ENCODE results near the gene INTS11.

The INTS11 gene

GRCh38 chr1:1299686-1300351 lies 24.6 kb downstream of the INTS11 start:
- DNase-seq (ENCODE audit: low read depth): no peak

DNA sequence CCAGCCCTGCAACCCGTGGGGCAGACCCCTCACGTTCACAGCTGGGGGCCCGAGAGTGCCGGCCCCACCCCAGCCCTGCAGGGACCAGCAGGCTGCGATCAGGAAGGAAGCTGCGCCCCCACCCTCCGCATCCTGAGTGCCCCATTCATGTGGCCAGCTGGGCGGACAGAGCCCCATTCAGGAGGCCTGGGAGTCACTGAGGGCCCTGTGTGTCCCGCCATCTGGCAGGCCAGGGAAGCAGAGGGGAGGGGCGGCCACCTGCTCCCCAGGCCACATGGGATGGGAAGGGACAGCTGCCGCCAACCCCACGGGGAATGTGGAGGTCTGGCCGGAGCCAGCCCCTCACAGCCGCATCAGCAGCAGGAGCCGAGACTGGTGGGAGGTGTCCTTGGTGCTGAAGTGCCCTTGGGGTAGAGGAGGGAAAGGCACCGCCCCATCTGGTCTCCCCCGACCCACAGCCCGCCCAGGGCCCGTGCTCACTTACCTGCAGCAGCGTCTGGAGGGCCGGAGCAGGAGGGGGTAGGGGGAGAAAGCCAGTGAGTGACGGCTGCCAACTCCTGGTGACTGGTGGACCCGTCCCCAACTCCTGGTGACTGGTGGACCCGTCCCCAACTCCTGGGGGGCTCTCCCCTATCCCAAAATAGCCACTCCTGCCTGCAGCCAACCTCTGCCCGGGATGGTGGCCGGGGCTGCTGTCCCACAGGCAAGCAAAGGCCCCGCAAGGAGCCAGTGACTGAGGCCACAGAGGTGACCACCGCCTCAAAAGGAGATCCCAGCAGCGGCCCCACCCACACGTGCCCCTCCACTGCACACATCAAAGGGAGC lies 25.4 kb downstream of the INTS11 start:
- no peak for DNase-seq (ENCODE audit: low read depth)

DNA sequence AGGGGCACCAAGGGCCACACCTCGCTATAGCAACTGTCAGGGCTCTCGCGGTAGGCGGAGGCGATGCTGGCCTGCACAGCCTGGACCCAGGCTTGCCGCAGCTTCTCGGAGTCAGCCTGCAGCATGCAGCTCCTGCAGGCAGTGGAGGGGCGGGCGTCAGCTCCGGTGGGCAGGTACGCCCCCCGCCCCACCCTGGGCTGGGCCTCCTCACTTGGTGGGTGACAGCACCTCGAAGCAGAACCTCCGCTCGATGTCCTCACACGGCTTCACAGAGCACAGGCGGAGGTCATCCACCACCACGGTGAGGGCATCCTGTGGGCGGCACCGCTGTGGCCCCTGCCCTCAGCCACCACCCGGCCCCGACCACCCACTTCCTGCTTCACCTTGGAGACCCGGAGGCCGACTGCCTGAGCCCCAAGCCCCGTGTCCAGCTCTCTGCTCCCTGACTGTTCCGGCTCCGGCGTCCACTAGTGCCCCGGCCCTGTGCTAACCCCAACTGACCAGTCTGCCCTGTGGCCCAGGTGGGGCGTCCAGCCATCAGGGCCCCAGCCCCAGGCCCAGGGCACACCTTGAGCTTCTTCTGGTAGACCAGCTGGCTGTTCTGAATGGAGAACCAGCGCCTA lies 26.5 kb downstream of the INTS11 start:
- no peak for DNase-seq (ENCODE audit: low read depth)

DNA sequence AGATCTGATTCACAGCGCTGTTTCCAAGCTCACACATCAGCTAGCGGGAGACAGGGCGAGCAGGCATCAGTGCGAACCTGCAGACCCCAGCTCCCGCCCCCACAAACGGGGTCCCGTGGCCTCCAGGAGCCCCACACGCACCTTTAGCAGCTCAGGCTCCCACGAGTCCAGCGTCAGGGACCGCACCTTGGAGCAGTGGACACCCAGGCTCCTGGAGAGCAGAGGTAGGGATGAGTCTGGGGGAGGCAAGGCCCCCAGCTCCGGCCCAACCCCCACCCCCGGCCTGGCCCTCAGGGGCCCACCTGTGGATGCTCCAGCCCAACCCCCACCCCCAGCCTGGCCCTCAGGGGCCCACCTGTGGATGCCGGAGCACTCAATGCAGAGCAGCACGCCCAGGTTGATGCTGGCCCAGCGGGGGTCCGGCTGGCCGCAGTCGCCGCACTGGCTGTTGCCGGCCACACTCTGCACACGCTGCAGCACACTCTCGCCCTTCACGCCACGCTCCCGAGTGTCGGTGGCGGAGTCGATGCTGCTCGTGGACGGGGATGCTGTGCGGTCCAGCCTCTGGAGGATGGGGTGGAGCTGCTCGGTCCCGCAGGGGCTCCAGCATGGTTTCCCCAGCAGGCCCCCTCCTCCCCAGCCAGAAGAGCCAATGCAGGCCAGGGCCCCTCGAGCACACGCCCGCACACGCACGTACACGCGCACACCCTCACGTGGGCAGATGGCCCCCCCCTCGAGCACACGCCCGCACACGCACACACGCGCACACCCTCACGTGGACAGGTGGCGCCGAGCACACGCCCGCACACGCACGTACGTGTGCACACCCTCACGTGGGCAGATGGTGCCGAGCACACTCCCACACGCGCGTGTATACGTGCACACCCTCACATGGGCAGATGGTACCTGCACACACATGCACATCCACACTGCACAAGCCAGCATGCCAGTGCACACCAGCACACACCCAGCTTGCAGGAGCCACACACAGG lies 28.1 kb downstream of the INTS11 start:
- no peak for DNase-seq (ENCODE audit: low read depth)

GRCh38 chr1:1295154-1295923 lies 29.1 kb downstream of the INTS11 start:
- DNase-seq (ENCODE audit: low read depth): no peak

DNA sequence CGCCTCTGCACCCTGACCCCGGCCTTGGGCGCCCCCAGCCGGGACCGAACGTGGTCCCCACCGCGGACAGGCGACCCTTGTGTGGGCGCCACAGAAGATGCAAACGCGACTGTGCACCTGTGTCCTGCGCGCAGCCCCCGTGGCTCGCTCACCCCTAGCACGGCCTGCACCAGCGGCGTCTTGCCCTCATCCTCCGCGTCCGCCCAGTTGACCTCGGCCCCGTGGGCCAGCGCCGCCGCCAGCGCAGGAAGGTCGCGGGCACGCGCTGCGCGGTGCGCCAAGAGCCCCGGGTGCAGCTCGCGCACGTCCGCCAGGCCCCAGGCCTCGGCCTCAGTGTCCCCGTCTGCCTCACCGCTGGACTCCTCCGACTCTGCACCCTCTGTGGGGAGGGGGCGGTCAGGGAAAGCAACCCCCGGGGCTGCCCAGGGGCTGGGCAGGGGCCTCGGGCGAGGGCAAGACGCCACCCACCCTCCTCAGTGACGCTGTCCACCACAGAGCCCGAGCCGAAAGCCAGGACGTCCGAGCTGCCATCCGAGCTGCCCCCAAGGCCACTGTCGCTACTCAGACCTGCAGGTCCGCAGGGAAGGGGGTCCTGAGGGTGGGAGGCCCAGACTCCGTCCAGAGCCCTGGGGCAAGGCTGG lies 30.1 kb downstream of the INTS11 start:
- no peak for DNase-seq (ENCODE audit: low read depth)

- no peak for DNase-seq (ENCODE audit: low read depth)
These were observed 30.9 kb downstream of the INTS11 start for GRCh38 chr1:1293263-1294249.

DNA sequence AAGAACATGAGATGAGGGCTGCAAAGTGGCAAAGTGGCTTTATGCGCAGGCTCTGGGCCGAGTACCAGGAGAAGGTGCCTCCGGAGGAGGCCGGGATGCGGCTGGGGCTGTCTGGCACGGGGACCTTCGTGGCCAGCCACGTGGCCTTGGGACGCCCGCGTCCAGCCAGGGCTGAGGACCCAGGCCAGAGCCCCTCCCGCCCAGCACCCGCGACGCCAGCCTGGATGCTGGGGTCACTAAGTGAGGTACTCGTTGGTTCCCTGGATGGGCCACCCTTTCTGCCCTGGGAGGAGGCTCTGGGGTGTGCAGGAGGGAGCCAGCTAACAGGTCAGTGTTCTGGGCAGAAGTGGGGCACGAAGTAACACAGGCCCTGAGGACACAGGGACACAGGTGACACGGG lies 31.6 kb downstream of the INTS11 start:
- no peak for DNase-seq (ENCODE audit: low read depth)

DNA sequence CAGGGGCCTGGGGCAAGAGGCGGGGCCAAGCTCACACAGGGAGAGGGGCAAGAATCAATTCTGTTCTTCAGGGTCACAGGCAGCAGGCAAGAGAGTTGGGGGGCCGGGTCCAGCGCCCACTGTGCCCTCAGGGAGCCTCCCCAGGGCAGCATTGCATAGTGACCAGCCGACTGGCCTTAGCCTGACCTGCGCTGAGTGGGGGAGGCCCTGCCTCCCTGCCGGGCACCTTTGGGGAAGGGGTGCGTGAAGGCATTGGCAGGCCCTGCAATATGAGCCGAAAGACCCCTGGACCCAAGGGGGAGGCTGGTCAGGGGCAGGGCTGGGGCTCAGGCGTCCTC lies 32.0 kb downstream of the INTS11 start:
- no peak for DNase-seq (ENCODE audit: low read depth)

DNA sequence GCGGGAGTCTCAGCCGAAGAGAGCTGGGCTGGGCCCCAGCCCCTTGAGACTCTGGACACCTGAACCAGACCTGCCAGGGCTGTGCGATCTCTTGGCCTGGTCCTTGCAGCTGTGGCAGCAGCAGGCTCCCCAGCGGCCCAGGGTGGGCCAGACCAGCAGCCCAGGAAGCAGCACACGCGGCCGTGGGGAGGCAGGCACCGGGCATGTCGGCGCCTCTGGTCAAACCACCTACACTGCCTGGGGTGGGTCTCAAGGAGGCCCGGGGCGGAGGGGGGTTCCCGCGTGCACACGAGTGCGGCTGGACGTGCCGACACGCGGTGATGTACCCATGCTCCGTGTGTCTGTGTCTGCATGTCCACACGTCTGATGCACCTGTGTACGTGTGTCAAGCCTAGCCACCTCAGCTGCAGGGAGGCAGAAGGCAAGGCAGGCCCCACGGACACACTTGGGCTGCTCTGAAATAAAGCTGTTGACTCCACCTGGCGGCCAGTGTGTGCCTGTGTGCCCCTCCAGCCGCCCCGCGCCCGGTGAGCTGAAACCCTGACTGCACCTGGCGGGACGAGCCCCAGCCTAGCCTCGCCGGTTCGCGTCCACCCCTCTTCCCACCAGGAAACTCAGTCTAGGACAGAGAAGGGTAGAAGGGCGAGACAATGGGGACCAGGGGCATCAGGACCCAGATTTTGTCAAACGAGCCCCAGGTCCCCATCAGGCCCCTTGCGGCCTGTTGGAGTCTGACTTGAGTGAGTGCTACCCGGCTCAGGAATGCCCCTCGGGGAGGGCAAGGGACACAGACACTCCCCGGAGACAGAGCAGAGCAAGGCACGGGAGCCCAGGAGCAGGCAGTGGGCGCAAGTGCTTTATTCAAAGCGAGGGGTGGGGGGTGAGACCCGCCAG lies 32.7 kb downstream of the INTS11 start:
- no peak for DNase-seq (ENCODE audit: low read depth)

DNA sequence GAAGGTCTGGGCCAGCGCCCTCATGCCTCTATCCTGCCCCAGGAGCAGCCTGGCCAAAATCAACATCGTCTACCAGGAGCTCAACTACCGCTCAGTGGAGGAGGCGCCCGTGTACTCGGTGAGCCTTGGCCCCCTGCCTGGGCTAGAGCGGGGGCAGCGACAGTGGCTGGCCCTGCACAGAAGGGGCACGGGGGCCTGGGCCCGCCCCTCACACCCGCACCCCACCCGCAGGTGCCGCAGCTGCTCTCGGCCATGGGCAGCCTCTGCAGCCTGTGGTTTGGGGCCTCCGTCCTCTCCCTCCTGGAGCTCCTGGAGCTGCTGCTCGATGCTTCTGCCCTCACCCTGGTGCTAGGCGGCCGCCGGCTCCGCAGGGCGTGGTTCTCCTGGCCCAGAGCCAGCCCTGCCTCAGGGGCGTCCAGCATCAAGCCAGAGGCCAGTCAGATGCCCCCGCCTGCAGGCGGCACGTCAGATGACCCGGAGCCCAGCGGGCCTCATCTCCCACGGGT lies 33.4 kb downstream of the INTS11 start:
- DNase-seq (ENCODE audit: low read depth): no peak

DNA sequence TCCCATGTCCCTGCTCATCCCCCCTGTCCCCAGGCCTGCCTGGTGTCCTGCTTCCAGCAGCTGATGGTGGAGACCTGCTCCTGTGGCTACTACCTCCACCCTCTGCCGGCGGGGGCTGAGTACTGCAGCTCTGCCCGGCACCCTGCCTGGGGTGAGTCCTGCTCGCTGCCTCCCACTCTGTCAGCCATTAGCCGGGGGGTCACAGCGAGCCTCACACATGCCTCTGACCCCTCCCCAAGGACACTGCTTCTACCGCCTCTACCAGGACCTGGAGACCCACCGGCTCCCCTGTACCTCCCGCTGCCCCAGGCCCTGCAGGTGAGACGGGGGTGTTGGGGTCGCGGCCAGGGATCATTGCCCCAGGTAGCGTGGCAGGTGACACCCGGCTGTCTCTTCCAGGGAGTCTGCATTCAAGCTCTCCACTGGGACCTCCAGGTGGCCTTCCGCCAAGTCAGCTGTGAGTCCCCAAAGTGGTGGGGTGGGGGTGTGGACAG lies 34.2 kb downstream of the INTS11 start:
- no peak for DNase-seq (ENCODE audit: low read depth)

DNA sequence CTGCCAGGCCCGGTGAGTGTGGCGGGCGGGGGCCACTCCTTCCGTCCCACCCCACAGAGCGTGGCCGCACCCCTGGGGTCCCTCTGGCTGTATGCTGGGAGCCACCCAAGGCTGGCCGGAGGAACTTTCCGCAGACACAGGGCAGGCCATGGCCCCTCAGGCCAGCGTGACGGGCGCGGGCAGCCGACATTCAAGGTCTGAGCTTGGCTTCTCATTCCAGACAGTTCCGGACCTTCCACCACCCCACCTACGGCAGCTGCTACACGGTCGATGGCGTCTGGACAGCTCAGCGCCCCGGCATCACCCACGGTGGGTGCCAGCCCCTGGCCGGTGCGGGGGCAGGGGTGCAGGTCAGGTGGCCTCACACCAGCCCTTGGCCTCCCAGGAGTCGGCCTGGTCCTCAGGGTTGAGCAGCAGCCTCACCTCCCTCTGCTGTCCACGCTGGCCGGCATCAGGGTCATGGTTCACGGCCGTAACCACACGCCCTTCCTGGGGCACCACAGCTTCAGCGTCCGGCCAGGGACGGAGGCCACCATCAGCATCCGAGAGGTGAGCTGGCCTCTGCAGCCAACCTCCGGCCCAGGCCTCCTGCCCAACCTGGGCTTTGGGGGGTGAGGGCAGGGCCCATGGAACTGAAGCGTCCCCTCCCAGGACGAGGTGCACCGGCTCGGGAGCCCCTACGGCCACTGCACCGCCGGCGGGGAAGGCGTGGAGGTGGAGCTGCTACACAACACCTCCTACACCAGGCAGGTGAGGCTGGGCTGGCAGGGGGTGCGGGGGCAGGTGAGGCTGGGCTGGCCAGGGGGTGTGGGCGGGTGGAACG lies 37.0 kb downstream of the INTS11 start:
- no peak for DNase-seq (ENCODE audit: low read depth)

DNA sequence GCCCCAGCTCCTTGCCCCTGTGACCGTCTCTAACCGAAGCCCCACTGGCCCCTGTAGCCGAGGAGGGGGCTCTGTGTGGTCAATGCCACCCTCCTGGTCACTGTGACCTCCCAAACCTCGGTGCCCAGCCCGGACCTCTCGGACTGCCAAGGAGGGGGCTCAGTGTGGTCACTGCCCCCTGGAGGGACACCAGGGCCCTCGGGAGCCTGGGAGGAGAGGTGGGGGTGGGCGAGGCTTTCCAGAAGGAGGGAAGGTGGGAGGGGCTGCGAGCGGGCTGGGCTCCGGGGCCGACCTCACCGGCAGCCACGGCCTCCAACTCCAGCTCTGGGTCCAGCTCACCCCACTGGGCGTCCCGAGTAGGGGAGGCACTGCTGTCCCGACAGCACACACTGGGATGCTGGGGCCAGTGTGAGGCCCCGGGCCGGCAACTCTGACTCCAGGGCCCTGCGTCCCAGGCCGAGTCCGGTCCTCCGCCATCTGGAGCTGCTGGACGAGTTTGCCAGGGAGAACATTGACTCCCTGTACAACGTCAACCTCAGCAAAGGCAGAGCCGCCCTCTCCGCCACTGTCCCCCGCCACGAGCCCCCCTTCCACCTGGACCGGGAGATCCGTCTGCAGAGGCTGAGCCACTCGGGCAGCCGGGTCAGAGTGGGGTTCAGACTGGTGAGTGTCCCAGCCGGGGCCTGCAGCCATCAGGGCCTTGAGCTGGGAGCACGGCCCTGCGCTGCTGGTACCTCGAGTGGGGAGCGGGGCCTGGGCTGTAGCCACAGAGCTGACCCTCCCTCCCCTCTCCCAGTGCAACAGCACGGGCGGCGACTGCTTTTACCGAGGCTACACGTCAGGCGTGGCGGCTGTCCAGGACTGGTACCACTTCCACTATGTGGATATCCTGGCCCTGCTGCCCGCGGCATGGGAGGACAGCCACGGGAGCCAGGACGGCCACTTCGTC lies 37.9 kb downstream of the INTS11 start:
- no peak for DNase-seq (ENCODE audit: low read depth)

GRCh38 chr1:1285611-1286311 lies 38.7 kb downstream of the INTS11 start:
- no peak for DNase-seq (ENCODE audit: low read depth)
